ENCODE measurements around the gene FXYD1. TPM values are rescaled to one million over a fixed set of nuclear protein-coding genes. Genes with fewer than 3 reads are reported as not detected.

FXYD1 gene
- total RNA-seq (not detected), polyA plus RNA-seq (0.79 TPM)

- ChIA-PET CTCF (no interaction called here), POLR2A (no interaction called here)
- H3K4me1 ChIP-seq (ENCODE audit: insufficient read depth, low read length): peaks cover 21% of the 10 kb centered on the region
- no peaks in the 10 kb centered on the region for H3K27me3 ChIP-seq (ENCODE audit: insufficient read depth, low read length, poor library complexity, severe bottlenecking)
- peaks cover 19 to 38% (median 24%) of the 10 kb centered on the region in 3 donors for H3K4me1 Mint-ChIP-seq
- H3K27ac ChIP-seq (ENCODE audit: low read depth, low read length): no peak within 1 kb of the TSS
- H3K4me3 ChIP-seq (ENCODE audit: low read length): no peak within 1 kb of the TSS
- no peaks in the 10 kb centered on the region for H3K36me3 Mint-ChIP-seq
- H3K27ac Mint-ChIP-seq: peak within 1 kb of the TSS in 2 of 8 donors; percentile 23 to 94
- no peaks in the 10 kb centered on the region for H3K9me3 Mint-ChIP-seq
- H3K9me3 ChIP-seq (ENCODE audit: low read length): no peaks in the 10 kb centered on the region
- peak within 1 kb of the TSS in 1 of 7 donors; percentile 25 for H3K4me3 Mint-ChIP-seq
- no peak for DNase-seq
- H3K36me3 ChIP-seq (ENCODE audit: insufficient read depth, low read length): no peaks in the 10 kb centered on the region
- peaks cover 7 to 8% of the 10 kb centered on the region in 2 donors for H3K27me3 Mint-ChIP-seq
These were observed at the start of gene FXYD1 for GRCh38 chr19:35138305-35138892. TSS of gene FXYD1 (plus strand) at chr19:35138824. CDS start at chr19:35140080, 1,256 bp downstream.

- no peaks in the 10 kb centered on the region for H3K9me3 ChIP-seq (ENCODE audit: low read length)
- DNase-seq: no peak
- ChIA-PET CTCF (interaction anchor here (1.1 to 2.3 kb wide), 3 partner anchors 11 to 47 kb away, joined by 4 to 10 read pairs (median 5); no protein-coding TSS in a partner anchor), POLR2A (no interaction called here)
- H3K27ac Mint-ChIP-seq: no peak overlapping the region
- H3K36me3 Mint-ChIP-seq: no peaks in the 10 kb centered on the region
- peak overlapping the region in 1 of 7 donors; percentile 51 for H3K4me3 Mint-ChIP-seq
- no peak overlapping the region for H3K4me3 ChIP-seq (ENCODE audit: low read length)
- no peaks in the 10 kb centered on the region for H3K9me3 Mint-ChIP-seq
- no peak overlapping the region for H3K27ac ChIP-seq (ENCODE audit: low read depth, low read length)
- H3K27me3 Mint-ChIP-seq: peaks cover 9 to 12% of the 10 kb centered on the region in 2 donors
- no peaks in the 10 kb centered on the region for H3K36me3 ChIP-seq (ENCODE audit: insufficient read depth, low read length)
- H3K4me1 ChIP-seq (ENCODE audit: insufficient read depth, low read length): peaks cover 22% of the 10 kb centered on the region
- no peaks in the 10 kb centered on the region for H3K27me3 ChIP-seq (ENCODE audit: insufficient read depth, low read length, poor library complexity, severe bottlenecking)
- peaks cover 17 to 23% (median 22%) of the 10 kb centered on the region in 3 donors for H3K4me1 Mint-ChIP-seq
These were observed 49.1 kb upstream of the FXYD1 start for GRCh38 chr19:35089554-35089953.

- Mint-ChIP-seq H3K27ac (peak overlapping the region in 2 of 8 donors; percentile 27 to 45), H3K4me3 (peak overlapping the region in 1 of 7 donors; percentile 27), H3K9me3 (no peaks in the 10 kb centered on the region), H3K4me1 (peaks cover 17 to 23% (median 22%) of the 10 kb centered on the region in 3 donors), H3K36me3 (no peaks in the 10 kb centered on the region), H3K27me3 (peaks cover 7 to 12% of the 10 kb centered on the region in 2 donors)
- Histone ChIP-seq H3K4me1 (ENCODE audit: insufficient read depth, low read length) (peaks cover 22% of the 10 kb centered on the region), H3K27me3 (ENCODE audit: insufficient read depth, low read length, poor library complexity, severe bottlenecking) (no peaks in the 10 kb centered on the region), H3K27ac (ENCODE audit: low read depth, low read length) (no peak overlapping the region), H3K36me3 (ENCODE audit: insufficient read depth, low read length) (no peaks in the 10 kb centered on the region), H3K4me3 (ENCODE audit: low read length) (no peak overlapping the region), H3K9me3 (ENCODE audit: low read length) (no peaks in the 10 kb centered on the region)
- CTCF ChIA-PET: interaction anchor here (1.1 to 2.3 kb wide), 3 partner anchors 10 to 48 kb away, joined by 4 to 10 read pairs (median 5); no protein-coding TSS in a partner anchor
- POLR2A ChIA-PET: no interaction called here
- DNase-seq: no peak
These were observed 48.5 kb upstream of the FXYD1 start for GRCh38 chr19:35090160-35090505.

- H3K4me1 Mint-ChIP-seq: peaks cover 14 to 19% (median 18%) of the 10 kb centered on the region in 3 donors
- ChIA-PET CTCF (interaction anchor here (1.1 to 2.3 kb wide), 3 partner anchors 10 to 48 kb away, joined by 4 to 10 read pairs (median 5); no protein-coding TSS in a partner anchor), POLR2A (no interaction called here)
- Histone ChIP-seq H3K9me3 (ENCODE audit: low read length) (no peaks in the 10 kb centered on the region), H3K36me3 (ENCODE audit: insufficient read depth, low read length) (no peaks in the 10 kb centered on the region), H3K4me3 (ENCODE audit: low read length) (no peak overlapping the region), H3K27ac (ENCODE audit: low read depth, low read length) (no peak overlapping the region), H3K27me3 (ENCODE audit: insufficient read depth, low read length, poor library complexity, severe bottlenecking) (no peaks in the 10 kb centered on the region), H3K4me1 (ENCODE audit: insufficient read depth, low read length) (peaks cover 18% of the 10 kb centered on the region)
- no peaks in the 10 kb centered on the region for H3K36me3 Mint-ChIP-seq
- peak overlapping the region in 2 of 8 donors; percentile 27 to 45 for H3K27ac Mint-ChIP-seq
- H3K9me3 Mint-ChIP-seq: no peaks in the 10 kb centered on the region
- DNase-seq: peak in 3 of 5 donors; percentile 19 to 40 (median 26)
- peaks cover 7 to 12% of the 10 kb centered on the region in 2 donors for H3K27me3 Mint-ChIP-seq
- no peak overlapping the region for H3K4me3 Mint-ChIP-seq
These were observed 48.0 kb upstream of the FXYD1 start for GRCh38 chr19:35090506-35091214.

- no peaks in the 10 kb centered on the region for H3K36me3 ChIP-seq (ENCODE audit: insufficient read depth, low read length)
- Mint-ChIP-seq H3K36me3 (no peaks in the 10 kb centered on the region), H3K9me3 (no peaks in the 10 kb centered on the region), H3K4me1 (peaks cover 4 to 6% (median 6%) of the 10 kb centered on the region in 3 donors), H3K27me3 (peaks cover 7 to 12% of the 10 kb centered on the region in 2 donors), H3K27ac (no peak overlapping the region), H3K4me3 (no peak overlapping the region)
- no peaks in the 10 kb centered on the region for H3K9me3 ChIP-seq (ENCODE audit: low read length)
- no peak overlapping the region for H3K4me3 ChIP-seq (ENCODE audit: low read length)
- H3K27ac ChIP-seq (ENCODE audit: low read depth, low read length): no peak overlapping the region
- ChIA-PET POLR2A (no interaction called here), CTCF (no interaction called here)
- H3K4me1 ChIP-seq (ENCODE audit: insufficient read depth, low read length): peaks cover 7% of the 10 kb centered on the region
- DNase-seq: no peak
- no peaks in the 10 kb centered on the region for H3K27me3 ChIP-seq (ENCODE audit: insufficient read depth, low read length, poor library complexity, severe bottlenecking)
These were observed 45.2 kb upstream of the FXYD1 start for GRCh38 chr19:35093430-35093829.

- DNase-seq: no peak
- POLR2A ChIA-PET: no interaction called here
- CTCF ChIA-PET: no interaction called here
- H3K27ac Mint-ChIP-seq: peak overlapping the region in 3 of 8 donors; percentile 10 to 66 (median 27)
- no peak overlapping the region for H3K4me3 Mint-ChIP-seq
- H3K9me3 ChIP-seq (ENCODE audit: low read length): no peaks in the 10 kb centered on the region
- no peaks in the 10 kb centered on the region for H3K36me3 ChIP-seq (ENCODE audit: insufficient read depth, low read length)
- H3K27ac ChIP-seq (ENCODE audit: low read depth, low read length): no peak overlapping the region
- peaks cover 7 to 12% of the 10 kb centered on the region in 2 donors for H3K27me3 Mint-ChIP-seq
- no peaks in the 10 kb centered on the region for H3K27me3 ChIP-seq (ENCODE audit: insufficient read depth, low read length, poor library complexity, severe bottlenecking)
- H3K4me3 ChIP-seq (ENCODE audit: low read length): no peak overlapping the region
- peaks cover 4 to 6% (median 6%) of the 10 kb centered on the region in 3 donors for H3K4me1 Mint-ChIP-seq
- H3K9me3 Mint-ChIP-seq: no peaks in the 10 kb centered on the region
- H3K36me3 Mint-ChIP-seq: no peaks in the 10 kb centered on the region
- H3K4me1 ChIP-seq (ENCODE audit: insufficient read depth, low read length): peaks cover 7% of the 10 kb centered on the region
These were observed 44.5 kb upstream of the FXYD1 start for GRCh38 chr19:35093941-35094647.

- H3K27ac ChIP-seq (ENCODE audit: low read depth, low read length): no peak overlapping the region
- Mint-ChIP-seq H3K27me3 (peaks cover 2 to 9% of the 10 kb centered on the region in 2 donors), H3K27ac (peak overlapping the region in 1 of 8 donors; percentile 66), H3K9me3 (no peaks in the 10 kb centered on the region), H3K4me3 (no peak overlapping the region), H3K4me1 (peaks cover 4 to 6% (median 6%) of the 10 kb centered on the region in 3 donors), H3K36me3 (no peaks in the 10 kb centered on the region)
- no peaks in the 10 kb centered on the region for H3K36me3 ChIP-seq (ENCODE audit: insufficient read depth, low read length)
- ChIA-PET CTCF (no interaction called here), POLR2A (no interaction called here)
- H3K27me3 ChIP-seq (ENCODE audit: insufficient read depth, low read length, poor library complexity, severe bottlenecking): no peaks in the 10 kb centered on the region
- H3K9me3 ChIP-seq (ENCODE audit: low read length): no peaks in the 10 kb centered on the region
- H3K4me3 ChIP-seq (ENCODE audit: low read length): no peak overlapping the region
- no peak for DNase-seq
- peaks cover 7% of the 10 kb centered on the region for H3K4me1 ChIP-seq (ENCODE audit: insufficient read depth, low read length)
These were observed 44.0 kb upstream of the FXYD1 start for GRCh38 chr19:35094656-35095055.

Data from CD8-positive, alpha-beta memory T cell (primary cell).